ENCODE data around the gene SPTBN5.

Gene SPTBN5

DNA sequence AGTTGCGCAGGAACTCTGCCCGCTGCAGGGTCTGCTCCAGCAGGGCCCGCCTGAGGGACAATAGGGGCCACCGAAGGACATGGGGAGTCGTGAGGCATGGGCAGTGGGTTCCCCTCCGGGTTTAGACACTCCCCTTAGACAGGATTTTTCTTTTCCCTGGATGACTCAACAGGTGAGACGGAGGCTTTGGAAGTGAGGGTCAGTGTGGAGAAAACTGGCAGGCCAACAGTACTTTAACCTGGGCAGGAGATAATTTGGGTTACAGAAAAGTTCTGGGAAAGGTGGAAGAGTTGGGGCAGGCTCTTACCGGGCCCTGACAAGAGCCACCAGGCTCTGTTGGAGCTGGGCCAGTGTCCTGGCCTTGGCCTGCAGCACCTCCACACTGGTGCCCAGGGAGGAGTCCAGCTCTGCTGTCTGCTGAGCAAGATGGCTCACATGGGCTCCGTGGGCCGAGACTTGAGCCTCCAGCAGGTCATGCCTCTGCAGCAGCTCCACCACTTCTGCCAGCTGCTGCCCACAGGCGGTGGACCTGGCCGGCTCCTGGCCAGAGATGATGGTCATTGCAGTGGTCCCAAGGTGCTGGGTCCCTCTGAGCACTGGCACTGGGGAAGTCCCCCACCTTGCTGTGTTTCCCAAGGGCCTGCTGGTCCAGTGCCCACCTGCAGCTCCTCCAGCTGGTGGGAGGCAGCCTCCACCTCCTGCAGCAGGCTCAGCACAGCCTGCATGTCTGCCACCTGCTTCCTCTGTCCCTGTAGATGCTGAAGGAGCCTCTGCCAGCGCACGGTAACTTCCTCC lies 11.0 kb downstream of the SPTBN5 start:
- DNase-seq, result no peak

DNA sequence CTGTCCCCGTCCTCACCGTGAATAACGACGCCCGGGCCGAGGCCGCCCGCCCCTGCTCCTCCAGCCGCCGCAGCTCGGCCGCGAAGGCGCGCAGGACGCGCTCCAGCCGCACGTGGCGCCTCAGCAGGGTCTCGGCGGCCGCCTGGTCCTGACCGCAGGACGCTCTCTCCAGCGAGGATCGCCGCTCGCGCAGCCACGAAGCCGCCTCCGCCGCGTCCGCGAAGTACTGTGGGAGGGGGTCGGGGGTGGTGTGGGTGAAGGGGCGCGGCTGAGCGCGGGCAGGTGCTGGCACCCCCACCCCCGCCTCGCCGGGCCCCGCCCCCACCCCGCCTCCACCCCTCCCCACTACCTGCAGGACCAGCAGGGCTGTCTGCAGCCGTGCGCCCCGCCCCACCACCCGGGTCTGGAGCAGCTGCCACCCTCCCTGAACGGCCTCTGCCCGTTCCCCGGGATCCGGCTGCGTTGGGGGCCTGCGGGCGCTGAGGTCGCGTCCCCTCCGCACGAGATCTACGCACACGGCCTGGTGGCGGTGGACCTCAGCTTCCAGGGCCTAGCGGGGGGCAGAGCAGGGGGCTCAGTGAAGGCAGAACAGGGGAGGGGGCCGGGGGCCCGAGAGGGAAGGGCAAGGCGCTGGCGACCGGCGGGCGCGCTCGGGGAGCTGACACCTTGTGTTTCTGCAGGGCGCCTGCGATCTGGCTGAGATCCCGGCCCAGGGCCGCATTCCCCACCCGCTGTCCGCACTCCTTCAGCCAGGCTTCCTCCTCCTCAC lies 11.7 kb downstream of the SPTBN5 start:
- no peak for DNase-seq

DNA sequence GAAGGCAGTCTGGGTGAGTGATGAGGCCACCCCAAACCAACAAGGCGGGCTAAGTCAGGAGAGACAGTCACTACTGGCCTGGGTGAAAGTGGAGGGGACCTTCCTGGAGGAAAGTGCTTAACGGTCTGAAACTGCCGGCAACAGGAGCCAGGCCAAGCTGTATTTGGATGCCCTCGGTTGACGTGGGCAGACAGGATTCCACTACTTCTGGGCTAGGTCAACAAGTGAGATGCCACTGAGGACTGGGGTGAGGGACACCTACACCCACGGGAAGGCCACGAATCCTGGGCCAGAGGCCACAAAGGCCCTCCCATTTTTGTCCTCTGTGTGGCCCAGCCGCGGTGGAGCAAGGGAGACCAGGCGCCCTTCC lies 12.3 kb downstream of the SPTBN5 start:
- DNase-seq, result no peak

DNA sequence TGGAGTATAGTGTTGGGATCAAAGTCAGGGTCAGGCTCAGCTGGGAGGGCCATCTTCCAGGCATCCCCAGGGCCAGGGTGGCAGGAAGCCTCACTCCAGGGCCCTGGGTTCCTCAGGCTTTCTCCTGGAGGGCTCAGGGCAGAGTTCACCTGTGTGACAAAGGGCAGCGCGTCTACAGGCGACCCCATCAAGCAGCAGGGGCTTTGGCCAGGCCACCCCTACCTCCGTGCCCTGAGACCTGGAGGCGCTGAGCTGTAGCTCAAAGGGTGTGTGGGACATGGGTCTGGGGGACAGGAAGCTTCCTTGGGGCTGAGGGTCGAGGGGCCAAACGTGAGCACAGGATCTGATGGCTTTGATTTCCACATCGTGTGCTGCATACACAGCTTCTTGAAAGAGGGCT lies 12.8 kb downstream of the SPTBN5 start:
- no peak for DNase-seq

DNA sequence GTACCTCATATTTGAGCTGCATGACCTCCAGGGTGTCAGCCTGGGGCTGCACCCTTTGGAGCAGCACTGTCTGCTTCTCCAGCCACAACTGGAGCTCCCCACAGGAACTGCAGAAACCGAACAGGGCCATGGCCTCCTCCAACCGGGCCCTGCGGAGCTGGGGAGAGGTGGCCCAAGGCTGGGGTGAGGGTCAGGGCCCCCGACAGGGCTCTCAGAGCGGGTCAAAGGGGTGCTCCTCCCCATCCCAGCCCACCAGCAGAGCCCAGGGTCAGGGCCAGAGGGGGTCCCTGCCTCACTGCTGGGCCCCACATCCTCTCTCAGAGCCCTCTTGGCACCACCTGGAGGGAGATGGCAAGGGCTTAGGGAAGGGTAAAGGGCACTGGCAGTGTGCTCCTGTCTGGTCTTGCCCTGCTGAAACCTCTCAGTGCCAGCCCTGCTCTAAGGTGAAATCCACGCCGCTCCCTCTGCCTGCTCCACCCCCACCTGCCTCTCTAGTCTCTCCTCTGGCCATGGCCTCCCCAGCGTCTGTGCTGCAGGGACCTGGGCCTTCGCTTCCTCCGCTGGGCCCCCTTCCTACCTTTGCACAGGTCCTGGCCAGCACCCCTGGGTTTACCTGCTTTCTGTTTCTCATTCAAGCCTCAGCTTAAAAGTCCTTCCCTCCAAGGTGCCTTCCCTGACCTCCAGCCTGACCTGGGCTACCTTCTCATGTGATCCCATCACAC lies 13.5 kb downstream of the SPTBN5 start:
- DNase-seq, result no peak

DNA sequence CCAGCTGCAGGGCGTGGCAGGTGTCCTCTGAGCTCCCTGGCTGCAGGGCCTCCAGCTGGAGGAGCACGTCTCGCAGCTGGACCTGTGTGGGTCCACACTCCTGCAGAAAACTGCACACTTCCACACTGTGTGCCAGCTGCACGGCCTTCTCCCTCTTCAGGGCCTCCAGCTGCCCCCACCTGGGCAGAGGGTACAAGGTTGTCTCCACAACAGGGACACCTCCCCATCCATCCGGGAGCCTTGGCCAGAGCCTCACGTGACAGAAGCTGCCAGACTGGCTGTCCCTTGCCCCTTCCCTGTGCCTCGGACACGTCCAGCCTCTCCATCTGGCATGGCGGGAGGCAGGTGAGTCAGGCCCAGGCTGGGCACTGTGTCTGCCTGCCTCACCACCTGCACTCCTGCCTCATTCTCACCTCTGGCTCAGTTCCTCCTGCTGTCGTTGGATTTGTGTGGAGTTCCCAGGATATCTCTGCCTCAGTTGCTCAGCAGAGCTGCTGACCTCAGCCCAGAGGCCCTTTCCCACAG lies 14.5 kb downstream of the SPTBN5 start:
- DNase-seq, result no peak

DNA sequence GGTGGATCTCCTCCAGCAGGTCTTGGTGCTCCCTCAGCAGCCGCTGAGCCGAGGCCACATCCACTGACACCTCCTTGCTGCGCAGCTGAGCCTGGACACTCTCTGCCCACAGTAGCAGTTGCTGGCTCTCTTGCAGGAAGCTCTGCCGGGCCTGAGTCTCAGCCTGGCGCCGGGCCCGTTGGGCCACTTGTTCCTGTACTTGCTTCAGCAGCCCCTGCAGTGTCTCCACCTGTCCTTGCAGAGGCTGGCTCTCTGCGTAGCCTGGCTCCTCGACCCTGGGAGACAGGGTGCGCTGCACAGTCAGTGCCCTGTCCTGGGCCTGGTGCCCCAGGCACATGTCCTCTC lies 15.5 kb downstream of the SPTBN5 start:
- peak; percentile 54 for DNase-seq

DNA sequence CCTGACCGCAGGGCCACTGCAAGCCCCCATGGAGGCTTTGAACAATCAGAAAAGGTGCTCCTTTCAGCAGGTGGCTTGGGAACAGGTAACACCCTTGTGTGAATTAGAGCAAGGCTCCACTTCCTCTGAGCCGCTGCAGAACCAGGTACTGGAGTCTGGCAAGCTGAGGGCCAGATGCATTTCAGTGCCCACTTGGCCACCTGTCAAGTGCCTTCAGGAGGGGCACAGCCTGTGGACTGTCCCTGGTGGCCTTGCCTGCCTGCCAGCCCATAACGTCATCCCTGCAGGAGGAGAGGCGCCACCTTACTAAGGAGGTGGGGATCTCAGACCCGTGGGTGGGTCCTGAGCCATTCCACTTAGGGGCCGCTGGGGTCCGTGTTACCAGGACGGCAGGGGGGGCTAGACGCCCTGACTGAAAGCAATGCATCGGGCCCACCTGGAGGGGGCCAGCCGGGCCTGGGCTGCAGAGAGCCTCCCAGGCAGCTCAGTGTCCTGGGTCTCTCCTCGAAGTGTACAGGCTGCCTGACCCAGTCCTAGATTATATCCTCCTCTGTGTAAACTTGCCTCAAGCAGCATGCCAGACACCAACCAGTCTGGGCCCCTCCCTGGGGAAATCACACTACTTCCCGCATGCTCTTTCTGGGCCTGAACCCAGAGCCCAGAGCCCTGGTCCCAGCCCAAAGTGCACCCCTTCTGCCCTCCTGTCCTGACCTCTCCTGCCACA lies 16.1 kb downstream of the SPTBN5 start:
- peak; percentile 40 for DNase-seq

DNA sequence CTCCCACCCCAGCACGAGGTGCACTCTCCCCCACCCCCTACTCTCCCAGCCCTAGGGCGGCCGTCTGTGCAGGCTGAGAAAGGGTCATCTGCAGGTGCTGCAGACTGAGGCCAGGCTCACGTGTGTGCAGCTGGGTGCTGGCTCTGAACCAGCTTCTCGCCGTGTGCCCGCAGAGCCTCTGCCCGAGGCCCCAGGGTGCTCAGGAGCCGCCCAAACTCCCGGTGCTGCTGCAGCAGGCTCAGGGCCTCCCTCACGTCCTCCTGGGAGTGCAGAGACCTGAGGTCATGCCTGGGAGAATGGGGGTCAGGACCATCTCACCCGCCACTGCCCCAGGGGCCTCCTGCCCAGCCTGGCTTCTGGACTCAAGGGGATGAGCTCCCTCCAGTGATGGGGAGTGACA lies 17.2 kb downstream of the SPTBN5 start:
- peak; percentile 29 for DNase-seq

DNA sequence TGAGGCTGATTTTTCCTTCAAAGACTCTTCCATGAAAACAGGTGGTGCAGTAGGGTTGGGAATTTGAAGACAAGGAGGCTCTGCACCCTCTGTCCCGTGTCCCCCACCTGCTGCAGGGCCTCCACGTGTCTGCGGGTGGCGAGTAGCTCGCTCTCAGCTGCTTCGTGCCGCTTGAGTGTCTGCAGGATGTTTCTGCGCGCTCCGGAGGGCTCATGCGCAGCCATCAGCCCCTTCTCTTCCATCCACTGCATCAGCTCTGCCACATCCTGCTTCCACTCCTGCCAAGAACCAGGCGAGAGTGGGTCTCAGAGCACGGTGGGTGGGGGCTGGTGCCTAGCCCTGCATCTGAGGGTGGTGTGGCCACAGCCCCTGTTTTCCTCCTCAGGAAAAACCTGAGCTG lies 17.8 kb downstream of the SPTBN5 start:
- DNase-seq, result no peak

DNA sequence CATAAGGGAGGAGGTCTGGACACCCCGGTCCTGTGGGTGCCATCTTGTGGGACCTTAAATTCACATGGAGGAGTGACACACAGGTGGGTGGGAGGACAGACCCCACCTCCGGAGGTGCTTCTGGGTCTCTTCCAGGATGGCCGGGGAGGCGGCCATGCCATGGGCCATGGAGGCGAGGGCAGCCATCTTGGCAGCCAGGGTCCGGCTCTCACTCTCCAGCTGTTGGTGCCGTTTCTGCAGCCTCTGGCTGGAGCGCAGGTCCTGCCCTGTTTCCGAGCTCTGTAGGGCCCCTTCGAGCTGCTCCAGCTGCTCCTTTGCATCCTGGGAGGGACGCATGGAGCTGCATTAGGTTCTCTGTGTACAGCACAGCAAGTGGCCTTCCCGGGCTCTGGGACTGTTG lies 19.1 kb downstream of the SPTBN5 start:
- no peak for DNase-seq

DNA sequence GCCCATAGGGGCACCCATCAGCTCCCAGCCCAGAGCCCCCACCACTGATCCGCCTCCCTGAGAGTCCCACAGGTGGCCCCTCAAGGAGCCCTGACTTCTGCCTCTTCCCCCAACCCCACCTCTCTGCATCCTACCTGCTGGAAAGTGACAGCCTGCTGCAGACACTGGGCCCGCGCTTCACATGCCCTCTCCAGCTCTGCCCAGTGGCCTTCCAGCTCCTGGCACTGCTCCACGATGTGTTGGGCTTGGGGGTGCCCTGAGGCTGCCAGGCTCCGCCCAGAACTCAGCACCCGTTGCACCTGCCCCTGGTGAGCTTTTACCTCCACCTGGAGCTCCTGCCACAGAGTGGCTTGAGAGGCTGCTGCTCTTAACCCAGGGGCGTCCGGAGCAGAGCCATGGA lies 20.1 kb downstream of the SPTBN5 start:
- DNase-seq, result no peak

DNA sequence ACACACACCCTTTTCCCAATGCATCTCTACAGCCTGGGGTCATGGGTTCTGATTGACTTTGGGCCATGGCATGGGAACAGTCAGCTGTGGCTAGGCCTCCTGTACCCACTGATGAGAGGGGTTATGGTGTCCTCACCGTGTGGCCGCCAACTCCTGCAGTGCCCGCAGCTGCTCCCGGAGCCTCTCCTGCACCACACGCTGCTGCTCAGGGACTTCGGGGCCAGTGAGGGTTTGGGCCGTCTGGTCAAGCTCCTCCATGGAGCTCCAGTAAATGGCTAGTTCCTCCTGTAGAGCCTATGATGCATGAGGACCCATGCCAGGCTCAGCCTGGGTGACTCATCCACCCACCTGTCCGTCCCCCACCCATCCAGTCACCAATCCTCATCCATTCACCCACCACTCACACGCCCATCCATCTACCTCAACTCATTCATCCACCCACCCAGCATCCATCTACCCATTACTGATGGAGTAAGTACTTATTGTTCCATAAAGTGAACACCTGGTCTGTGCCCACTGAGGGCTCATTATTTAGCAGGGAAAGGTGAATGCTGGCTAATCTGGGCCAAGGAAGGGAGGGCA lies 21.6 kb downstream of the SPTBN5 start:
- DNase-seq, result no peak

DNA sequence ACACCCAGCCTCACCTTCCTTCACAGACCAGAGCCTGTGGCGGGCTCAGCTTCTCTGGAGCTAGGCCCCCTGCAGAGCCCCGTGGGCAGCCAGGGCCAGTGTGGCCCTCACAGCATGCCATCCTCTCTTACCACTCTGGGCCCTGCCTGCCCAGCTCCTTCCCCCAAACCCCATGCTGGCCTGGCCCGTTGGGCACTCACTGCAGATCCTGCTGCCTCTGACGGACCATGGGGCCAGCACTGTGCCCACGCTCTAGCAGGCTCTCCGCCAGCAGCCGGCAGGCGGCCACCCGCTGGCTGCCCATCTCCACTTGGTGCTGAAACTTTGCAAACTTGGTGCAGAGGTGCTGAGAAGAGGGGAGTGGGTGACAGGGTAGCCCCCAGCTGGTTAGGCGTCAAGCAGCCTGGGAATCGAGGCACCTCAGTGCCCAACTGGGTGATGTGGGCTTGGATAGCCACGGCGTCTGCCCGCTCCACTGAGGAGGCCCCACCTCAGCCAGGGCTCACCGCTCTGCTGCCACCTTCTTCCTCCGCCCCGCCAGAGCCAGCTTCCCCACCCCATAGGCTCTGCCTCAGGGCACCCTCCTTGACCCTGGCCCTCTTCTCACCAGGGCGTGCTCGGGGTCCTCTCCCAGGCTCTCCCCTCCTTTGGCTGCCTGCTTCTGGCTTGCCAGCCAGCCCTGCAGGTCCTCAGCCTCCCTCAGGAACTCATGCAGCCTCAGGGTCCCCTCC lies 22.5 kb downstream of the SPTBN5 start:
- no peak for DNase-seq

DNA sequence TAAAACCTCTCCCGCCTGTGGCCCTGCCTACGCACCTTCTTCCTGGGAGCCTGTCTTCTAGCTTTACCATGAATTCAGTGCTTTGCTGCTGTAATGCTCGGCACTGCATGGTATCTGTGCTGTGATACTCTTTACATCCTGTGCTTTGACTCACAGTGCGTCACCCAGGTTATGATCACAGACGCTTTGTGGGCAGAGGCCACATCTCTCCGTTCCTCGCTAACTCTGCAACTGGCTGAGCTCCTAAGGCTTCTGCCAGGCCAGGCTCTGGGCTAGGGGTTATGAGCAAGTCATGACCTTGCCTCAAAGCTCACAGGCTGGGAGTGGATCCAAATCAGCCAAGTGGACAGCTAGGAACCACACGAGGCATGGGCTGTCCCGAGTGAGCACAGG lies 23.2 kb downstream of the SPTBN5 start:
- DNase-seq, result no peak

DNA sequence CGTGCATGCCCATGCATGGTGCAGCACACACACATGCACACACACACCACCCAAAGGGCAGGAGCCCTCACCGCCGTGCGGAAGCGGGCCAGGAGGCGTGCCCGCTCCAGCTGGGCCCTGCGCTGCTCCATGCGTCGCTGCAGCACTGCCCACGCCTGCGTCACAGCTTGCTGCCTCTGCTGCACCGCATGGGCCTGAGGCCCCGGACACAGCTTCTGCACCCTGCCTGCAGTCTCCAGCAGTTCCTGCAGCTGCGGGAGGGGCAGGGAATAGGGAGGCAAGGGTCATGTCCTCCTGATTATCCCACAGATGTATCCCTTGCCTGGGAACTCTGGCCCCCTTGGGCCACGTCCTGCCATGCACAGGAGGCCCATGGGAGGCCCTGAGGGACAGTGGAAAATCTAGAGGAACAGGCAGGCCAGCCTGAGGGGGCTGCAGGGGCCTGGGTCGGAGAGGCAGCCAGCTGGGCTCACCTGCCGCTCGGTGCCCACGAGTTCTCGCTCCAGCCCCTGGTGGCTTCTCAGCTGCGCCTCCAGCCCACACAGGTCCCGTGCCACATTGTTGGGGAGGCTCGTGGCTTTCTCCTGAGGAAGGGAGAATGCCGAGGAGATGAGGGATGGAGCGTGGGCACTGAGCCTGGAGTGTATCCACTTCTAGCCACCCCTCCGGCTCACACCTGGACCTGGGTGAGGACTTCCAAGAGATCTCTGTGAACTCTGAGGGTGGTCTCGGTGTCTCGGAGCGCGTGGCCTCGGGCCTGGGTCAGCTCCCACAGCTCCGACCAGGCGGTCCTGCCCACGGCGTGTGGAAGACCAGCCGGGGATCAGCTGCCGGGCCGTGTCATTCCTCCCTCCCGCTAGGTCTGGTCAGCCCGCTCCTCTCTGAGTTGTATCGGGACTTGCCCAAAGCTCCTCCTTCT lies 23.8 kb downstream of the SPTBN5 start:
- DNase-seq, result no peak

DNA sequence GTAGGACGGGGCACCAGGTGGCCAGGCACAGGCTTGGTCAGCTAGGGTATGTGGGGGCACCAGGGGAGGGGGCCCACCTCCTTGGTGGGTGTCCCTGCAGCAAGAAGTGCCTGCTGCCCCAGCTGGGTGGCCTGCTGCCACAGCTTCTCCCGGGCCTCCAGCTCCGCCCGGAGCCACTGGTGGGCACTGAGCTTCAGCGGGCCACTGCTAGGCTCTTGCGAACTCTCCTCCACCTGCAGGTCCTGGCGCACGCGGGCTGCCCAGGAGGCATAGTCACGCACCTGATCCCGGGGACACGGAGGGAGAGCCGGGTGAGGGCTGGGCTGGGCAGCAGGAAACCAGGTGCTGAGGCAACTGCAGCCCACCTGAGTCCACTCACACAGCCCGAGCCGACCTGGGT lies 25.5 kb downstream of the SPTBN5 start:
- no peak for DNase-seq

DNA sequence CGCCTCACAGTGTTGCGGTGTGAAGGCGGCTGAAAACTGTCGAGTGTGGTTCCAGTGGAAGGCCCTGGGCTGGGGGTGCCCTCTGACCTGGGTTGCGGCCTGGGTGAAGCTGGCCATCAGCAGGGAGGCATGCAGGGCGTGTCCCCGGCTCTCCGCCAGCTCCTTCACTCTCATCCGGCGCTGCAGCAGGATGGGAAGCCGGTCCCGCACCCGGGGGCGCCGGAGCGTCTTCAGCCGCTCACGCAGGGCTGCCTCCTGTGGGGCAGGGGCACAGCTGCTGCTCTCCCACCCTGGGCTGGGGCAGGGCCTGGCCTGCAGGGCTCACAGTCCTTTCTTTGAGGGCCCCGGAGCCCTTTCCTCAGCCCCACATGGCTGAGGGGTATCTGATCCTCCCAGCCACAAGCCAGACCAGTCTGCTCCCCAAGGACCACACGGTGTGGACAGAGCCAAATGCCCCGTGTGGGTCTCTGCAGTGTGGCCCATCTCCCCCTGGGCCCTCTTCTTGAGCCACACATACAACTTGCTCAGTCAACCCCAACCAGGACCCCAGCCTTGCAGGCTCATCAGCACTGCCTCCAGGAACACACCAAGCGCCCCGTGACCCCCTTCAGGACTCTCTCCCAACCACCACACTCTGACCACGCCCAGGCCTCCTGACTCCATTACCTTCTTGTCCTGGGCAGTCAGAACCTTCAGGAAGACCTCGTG lies 26.8 kb downstream of the SPTBN5 start:
- DNase-seq, result no peak

DNA sequence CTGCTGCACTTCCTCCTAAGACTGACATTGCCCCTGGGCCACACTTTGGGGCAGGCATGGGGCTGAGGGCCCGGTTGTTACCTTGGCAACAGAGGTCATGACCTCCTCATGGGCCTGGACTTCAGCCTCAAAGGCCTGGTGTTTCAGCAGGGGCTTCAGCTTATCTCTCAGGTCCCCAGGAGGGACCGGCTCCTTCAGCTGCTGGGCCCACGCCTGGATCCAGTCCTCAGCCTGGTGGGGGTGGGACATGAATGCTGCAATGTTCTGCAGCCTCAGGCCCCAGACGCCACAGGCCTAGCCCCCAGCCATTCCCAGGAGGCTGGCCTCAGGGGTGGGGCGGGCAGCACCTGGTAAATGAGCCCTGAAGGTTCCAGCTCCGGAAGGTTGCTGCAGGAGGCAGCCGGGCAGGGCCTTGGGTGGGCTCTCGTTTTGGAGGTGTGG lies 27.6 kb downstream of the SPTBN5 start:
- no peak for DNase-seq

DNA sequence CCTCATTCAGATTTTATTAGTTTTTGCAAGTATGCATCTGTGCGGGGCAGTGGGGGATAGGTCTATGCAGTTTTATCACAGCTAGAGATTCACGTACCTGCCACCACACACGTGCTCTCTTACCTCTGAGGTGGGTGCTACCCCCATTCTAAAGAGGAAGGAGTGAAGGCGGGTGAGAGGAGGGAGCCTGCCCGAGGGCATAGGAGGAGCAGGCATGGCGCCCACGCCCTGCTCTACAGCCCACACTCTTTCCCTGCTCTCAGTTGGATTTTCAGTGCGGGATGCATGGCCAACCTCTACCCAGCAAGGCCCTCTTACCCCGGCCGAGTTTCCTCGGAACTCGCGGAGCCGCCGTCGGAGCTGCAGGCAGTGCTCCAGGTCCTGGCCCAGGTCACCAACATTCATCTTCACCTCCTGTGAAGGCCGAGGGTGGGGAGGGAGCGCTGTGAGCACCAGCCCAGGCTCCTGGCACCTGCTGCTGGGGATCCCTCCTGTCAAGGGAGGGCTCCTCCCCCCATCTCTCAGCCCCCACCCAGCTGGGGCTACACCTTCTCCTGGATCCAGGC lies 28.3 kb downstream of the SPTBN5 start:
- DNase-seq, result no peak
